A549 (cell line): ENCODE data around the gene SHISA8. TPM values are rescaled to one million over a fixed set of nuclear protein-coding genes. Genes with fewer than 3 reads are reported as not detected.
A peak's percentile ranks its signal among the peaks of the same experiment; 100 is the strongest.

Source experiments
- ATAC-seq, 2 experiments: fragments of 200-7000 bp in 1 of 2; fragments of >200 bp in 1 of 2; cut with Nextera tagmentation in 1 of 2; cut with Tn5 transposase in 1 of 2; 3 replicates each; pipeline versions ENCODE4 v1.8.0 to v1.9.1; 2018 to 2020; ENCODE audit warnings: mild to moderate bottlenecking in 1 of 2, moderate library complexity in 1 of 2
- CTCF ChIA-PET: fragments of 300-600 bp; sonication (Branson Sonifier 250); formaldehyde crosslinking; extraction: SDS; loops from one replicate; lab custom pipeline; 2021; ENCODE audit warnings: antibody characterized with exemption, inconsistent platforms; lab: Yijun Ruan, JAX
- POLR2A ChIA-PET: fragments of 350-600 bp; formaldehyde crosslinking; extraction: SDS; loops from one replicate; lab custom pipeline; 2021; ENCODE audit warnings: antibody characterized with exemption, inconsistent platforms; lab: Yijun Ruan, JAX
- DNase-seq, 2 experiments: peaks; one replicate each; pipeline versions ENCODE4 v3.0.0 to v3.0.0-alpha.2; 2011 to 2016; ENCODE audit warnings: low read depth in 1 of 2, low spot score in 1 of 2
- FAIRE-seq: peaks from 2 replicates; lab custom pipeline; 2011; peaks lifted over from hg19 to GRCh38; lab: Jason Lieb, UNC
- H3K27ac ChIP-seq, 2 experiments: fragments of >200 bp; sonication (Bioruptor Twin); formaldehyde crosslinking; 3 replicates each; pipeline ENCODE4 v1.5.1; 2016 to 2017
- H3K4me1 ChIP-seq: fragments of >200 bp; sonication (Bioruptor Twin); formaldehyde crosslinking; 3 replicates; pipeline ENCODE4 v1.6.1; 2016
- H3K4me2 ChIP-seq: fragments of >200 bp; sonication (Bioruptor Twin); formaldehyde crosslinking; 3 replicates; pipeline ENCODE4 v1.6.1; 2016
- H3K4me3 ChIP-seq: fragments of >200 bp; sonication (Bioruptor Twin); formaldehyde crosslinking; 3 replicates; pipeline ENCODE4 v1.5.1; 2016
- H3K9me3 ChIP-seq: fragments of >200 bp; sonication (Bioruptor Twin); formaldehyde crosslinking; 3 replicates; pipeline ENCODE4 v1.6.1; 2016
- BHLHE40 ChIP-seq: IDR thresholded peaks from 2 replicates; pipeline ENCODE4 v1.6.1; 2012; ENCODE audit warnings: low read depth, low read length, inconsistent platforms
- CEBPB ChIP-seq, 2 experiments: fragments of >200 bp in 1 of 2; sonication (Bioruptor Twin) in 1 of 2; formaldehyde crosslinking in 1 of 2; IDR thresholded peaks; 2 replicates each; pipeline ENCODE4 v1.6.1; 2012 to 2016
- CHD4 ChIP-seq: fragments of 200-600 bp; sonication (generic); IDR thresholded peaks from 2 replicates; pipeline ENCODE4 v1.6.1; 2016; ENCODE audit warnings: antibody characterized with exemption, mild to moderate bottlenecking, borderline replicate concordance
- ESRRA ChIP-seq: fragments of 150-350 bp; IDR thresholded peaks from 2 replicates; pipeline ENCODE4 v1.6.1; 2014; ENCODE audit warnings: mild to moderate bottlenecking, low read length, borderline replicate concordance
- FOSB ChIP-seq: fragments of 250-450 bp; sonication (Bioruptor Pico); IDR thresholded peaks from 2 replicates; pipeline ENCODE4 v1.5.0; 2020; ENCODE audit warnings: mild to moderate bottlenecking, moderate library complexity
- FOSL2 ChIP-seq, 2 experiments: fragments of 450-650 bp in 1 of 2; fragments of >200 bp in 1 of 2; sonication (Bioruptor Twin) in 1 of 2; formaldehyde crosslinking; IDR thresholded peaks; 2 replicates each; pipeline versions ENCODE4 v1.5.0 to v1.6.1; 2016 to 2020; ENCODE audit warnings: mild to moderate bottlenecking in 1 of 2, moderate library complexity in 1 of 2
- GATA3 ChIP-seq: IDR thresholded peaks from 2 replicates; pipeline ENCODE4 v1.6.1; 2012; ENCODE audit warnings: borderline replicate concordance
- HOXB5 ChIP-seq: fragments of 250-450 bp; sonication (Bioruptor Pico); IDR thresholded peaks from 2 replicates; pipeline ENCODE4 v1.5.0; 2020; ENCODE audit warnings: mild to moderate bottlenecking, moderate library complexity
- JUNB ChIP-seq: fragments of >200 bp; sonication (Bioruptor Twin); formaldehyde crosslinking; IDR thresholded peaks from 2 replicates; pipeline ENCODE4 v1.6.1; 2016
- KDM1A ChIP-seq: fragments of 200-600 bp; sonication (generic); IDR thresholded peaks from 2 replicates; pipeline ENCODE4 v1.6.1; 2016; ENCODE audit warnings: low read depth, mild to moderate bottlenecking
- MAFK ChIP-seq: fragments of 450-650 bp; IDR thresholded peaks from 2 replicates; pipeline ENCODE4 v1.6.1; 2014; ENCODE audit not compliant: partially characterized antibody
- NFE2L2 ChIP-seq: fragments of 150-350 bp; conservative IDR thresholded peaks from 2 replicates; pipeline ENCODE4 v1.6.1; 2014; ENCODE audit warnings: low read length
- NPAS2 ChIP-seq: fragments of 250-450 bp; sonication (Bioruptor Pico); IDR thresholded peaks from 2 replicates; pipeline ENCODE4 v1.8.0; 2022; ENCODE audit warnings: mild to moderate bottlenecking, moderate library complexity, borderline replicate concordance
- NR3C1 ChIP-seq: fragments of >200 bp; sonication (Bioruptor Twin); formaldehyde crosslinking; IDR thresholded peaks from 3 replicates; pipeline ENCODE4 v1.6.1; 2017
- PHF8 ChIP-seq: fragments of 200-600 bp; sonication (generic); IDR thresholded peaks from 2 replicates; pipeline ENCODE4 v1.6.1; 2016; ENCODE audit warnings: low read depth, mild to moderate bottlenecking, antibody characterized with exemption, moderate library complexity, borderline replicate concordance
- RARB ChIP-seq: fragments of 250-450 bp; sonication (Bioruptor Pico); IDR thresholded peaks from 2 replicates; pipeline ENCODE4 v1.8.0; 2021; ENCODE audit warnings: mild to moderate bottlenecking, moderate library complexity
- ZFP36 ChIP-seq: fragments of 450-650 bp; IDR thresholded peaks from 2 replicates; pipeline ENCODE4 v1.6.1; 2014; ENCODE audit warnings: borderline replicate concordance; ENCODE audit not compliant: partially characterized antibody
- WGBS: methylation state at CpG from one replicate; pipeline ENCODE4 v1.1.6; 2017; ENCODE audit errors: missing lambda C conversion rate; 5-methylcytosine and 5-hydroxymethylcytosine counted together
- polyA plus RNA-seq, 4 experiments: library from polyadenylated mRNA; depleted of rRNA in 3 of 4; stranded (reverse); fragments of >200 nt; fragmentation: RNase III in 1 of 4; extraction: RNeasy Plus Mini Kit Qiagen cat#74134 plus additional on column Dnase treatment in 1 of 4; gene quantifications; 2 replicates in 3 of 4; 3 replicates in 1 of 4; pipeline ENCODE4 v1.2.3, GENCODE V29; 2011 to 2017
- TF ChIP-seq, protein P1 (sequence below): fragments of 150-350 bp; IDR thresholded peaks from 2 replicates; pipeline ENCODE4 v1.6.1; 2014; ENCODE audit warnings: low read depth, mild to moderate bottlenecking, low read length
- TF ChIP-seq, protein P2 (sequence below): IDR thresholded peaks from 2 replicates; pipeline ENCODE4 v1.6.1; 2012

The SHISA8 gene
- polyA plus RNA-seq, 2 of the 4 experiments (the other 2 are of a cell fraction) = 0.15 TPM; not detected in 1

DNA sequence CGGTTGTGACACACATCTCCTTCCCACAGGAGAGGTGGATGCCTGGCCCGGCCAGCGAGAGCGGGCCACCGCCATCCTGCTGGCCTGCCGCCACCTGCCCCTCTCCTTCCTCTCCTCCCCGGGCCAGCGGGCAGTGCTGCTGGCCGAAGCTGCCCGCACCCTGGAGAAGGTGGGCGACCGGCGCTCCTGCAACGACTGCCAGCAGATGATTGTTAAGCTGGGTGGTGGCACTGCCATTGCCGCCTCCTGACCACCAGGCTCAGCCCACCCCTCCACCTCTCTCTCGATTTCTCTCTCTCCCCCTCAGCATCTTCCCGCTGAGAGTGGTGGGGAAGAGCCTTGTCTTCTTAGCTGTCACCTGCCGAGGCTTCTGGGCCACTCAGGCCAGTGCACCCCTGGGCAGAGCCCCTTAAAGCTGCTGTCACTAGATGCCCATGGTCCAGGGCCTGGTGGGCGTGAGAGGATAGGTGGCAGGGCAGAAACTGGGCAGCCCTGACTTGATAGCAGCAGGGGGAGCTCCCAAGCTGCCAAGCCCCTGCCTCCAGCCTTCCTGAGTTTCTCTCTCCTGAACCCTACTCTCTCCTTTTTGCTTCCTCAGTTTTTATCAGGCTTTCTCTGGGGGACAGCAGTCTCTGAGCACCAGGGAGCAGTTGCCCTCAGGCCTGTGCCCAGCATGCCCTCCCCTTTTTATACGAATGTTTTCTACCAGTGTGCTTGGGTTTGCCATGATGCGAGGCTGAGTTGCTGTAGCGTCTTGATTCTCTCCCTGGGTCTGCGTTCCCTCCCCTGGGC is 9.3 kb downstream of the SHISA8 start:
- no peak overlapping the region for H3K4me3 ChIP-seq
- POLR2A ChIA-PET = no interaction called here
- no peak overlapping the region for H3K27ac ChIP-seq
- no peak overlapping the region for H3K4me2 ChIP-seq
- 87% methylated on average over 13 of the region's 23 CpGs for WGBS
- FAIRE-seq (no peak), ATAC-seq (peak in 1 of 2 experiments; percentile 10; a peak in 2 of 6 replicates), DNase-seq (no peak)
- H3K9me3 ChIP-seq = no peaks in the 10 kb centered on the region
- TF ChIP-seq CHD4 (no peak), NR3C1 (no peak), NFE2L2 (no peak), RARB (CRISPR knock-in tag) (no peak), KDM1A (no peak), ZFP36 (no peak), FOSB (CRISPR knock-in tag) (no peak), NPAS2 (CRISPR knock-in tag) (no peak), CEBPB (IDR thresholded peaks at IDR 0.05) (no peak), BHLHE40 (no peak), ESRRA (no peak)
- TF ChIP-seq, protein P1, sequence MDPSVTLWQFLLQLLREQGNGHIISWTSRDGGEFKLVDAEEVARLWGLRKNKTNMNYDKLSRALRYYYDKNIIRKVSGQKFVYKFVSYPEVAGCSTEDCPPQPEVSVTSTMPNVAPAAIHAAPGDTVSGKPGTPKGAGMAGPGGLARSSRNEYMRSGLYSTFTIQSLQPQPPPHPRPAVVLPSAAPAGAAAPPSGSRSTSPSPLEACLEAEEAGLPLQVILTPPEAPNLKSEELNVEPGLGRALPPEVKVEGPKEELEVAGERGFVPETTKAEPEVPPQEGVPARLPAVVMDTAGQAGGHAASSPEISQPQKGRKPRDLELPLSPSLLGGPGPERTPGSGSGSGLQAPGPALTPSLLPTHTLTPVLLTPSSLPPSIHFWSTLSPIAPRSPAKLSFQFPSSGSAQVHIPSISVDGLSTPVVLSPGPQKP = no peak
- CTCF ChIA-PET = interaction anchor here (1.2 kb wide), 1 partner anchor 209 kb away, joined by 3 read pairs; no protein-coding TSS in a partner anchor
- no peaks in the 10 kb centered on the region for H3K4me1 ChIP-seq

DNA sequence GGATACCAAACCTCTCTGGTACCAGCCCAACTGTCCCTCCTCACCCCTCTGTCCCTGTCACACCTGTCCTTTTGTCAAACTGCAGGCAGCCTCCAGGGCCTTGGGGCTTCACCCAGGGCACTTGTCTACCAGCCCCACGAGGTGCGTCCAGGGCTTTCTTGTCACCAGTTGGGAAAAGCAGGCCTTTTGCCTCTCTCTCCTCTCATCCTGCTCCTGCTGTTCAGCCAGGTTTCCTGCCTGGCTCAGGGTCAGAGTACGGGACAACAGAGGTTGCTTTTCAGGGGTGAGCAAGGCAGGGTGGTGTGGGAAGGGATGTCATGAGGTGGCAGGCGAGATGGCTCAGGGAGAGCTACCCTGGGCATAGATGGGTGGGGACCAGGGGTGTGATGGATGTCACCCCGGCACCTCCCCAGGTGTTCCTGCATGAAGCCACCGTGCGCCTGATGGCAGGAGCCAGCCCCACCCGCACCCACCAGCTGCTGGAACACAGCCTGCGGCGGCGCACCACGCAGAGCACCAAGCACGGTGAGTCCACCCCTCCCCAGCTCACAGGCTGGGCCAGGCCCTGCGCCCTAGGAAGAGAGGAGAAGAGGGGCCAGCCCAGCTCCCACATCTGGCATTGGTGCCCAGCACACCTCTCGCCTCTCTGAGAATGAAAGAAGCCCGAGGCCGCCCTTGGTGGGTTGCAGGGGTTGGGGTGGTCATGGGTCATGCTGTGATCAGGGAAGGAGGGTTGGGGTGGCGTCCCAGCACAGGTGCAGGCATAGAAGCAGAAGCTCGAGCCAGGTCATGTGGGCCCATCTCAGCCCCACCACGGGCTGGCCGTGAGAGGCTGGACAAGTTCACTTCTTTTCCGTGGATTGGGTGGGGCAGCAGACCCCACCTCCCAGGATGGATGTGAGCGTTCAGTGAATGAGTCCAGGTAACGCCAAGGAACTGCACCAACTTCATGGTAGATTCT is 10.1 kb downstream of the SHISA8 start:
- TF ChIP-seq PHF8 = no peak
- TF ChIP-seq MAFK = no peak
- TF ChIP-seq, protein P2, sequence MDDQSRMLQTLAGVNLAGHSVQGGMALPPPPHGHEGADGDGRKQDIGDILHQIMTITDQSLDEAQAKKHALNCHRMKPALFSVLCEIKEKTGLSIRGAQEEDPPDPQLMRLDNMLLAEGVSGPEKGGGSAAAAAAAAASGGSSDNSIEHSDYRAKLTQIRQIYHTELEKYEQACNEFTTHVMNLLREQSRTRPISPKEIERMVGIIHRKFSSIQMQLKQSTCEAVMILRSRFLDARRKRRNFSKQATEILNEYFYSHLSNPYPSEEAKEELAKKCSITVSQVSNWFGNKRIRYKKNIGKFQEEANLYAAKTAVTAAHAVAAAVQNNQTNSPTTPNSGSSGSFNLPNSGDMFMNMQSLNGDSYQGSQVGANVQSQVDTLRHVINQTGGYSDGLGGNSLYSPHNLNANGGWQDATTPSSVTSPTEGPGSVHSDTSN = no peak
- no peak for TF ChIP-seq FOSL2 (IDR thresholded peaks at IDR 0.05)
- TF ChIP-seq FOSL2 (CRISPR knock-in tag; IDR thresholded peaks at IDR 0.05) = no peak
- no peak for TF ChIP-seq HOXB5 (CRISPR knock-in tag)
- no peak for TF ChIP-seq ESRRA
- no peak for TF ChIP-seq JUNB
- no peak for TF ChIP-seq NFE2L2
- no peak for TF ChIP-seq GATA3
- FAIRE-seq (no peak), ATAC-seq (no peak), DNase-seq (no peak)
- no peak overlapping the region for H3K4me3 ChIP-seq
- ChIA-PET CTCF (interaction anchor here (1.2 to 2.6 kb wide), 2 partner anchors 36 to 208 kb away, joined by 3 to 10 read pairs; no protein-coding TSS in a partner anchor), POLR2A (no interaction called here)
- H3K27ac ChIP-seq = no peak overlapping the region
- no peaks in the 10 kb centered on the region for H3K9me3 ChIP-seq
- 94% methylated on average over 9 of the region's 24 CpGs for WGBS
- H3K4me1 ChIP-seq = no peaks in the 10 kb centered on the region
- no peak overlapping the region for H3K4me2 ChIP-seq
